Epidermal melanocyte (primary cell): Measurements from ENCODE around the gene AGBL1.

Experiments
- DNase-seq: peaks from one replicate; pipeline ENCODE4 v3.0.0; 2011; ENCODE audit warnings: low spot score; ENCODE audit not compliant: insufficient read length

Gene AGBL1

GRCh38 chr15:86079508-86080266, at the start of gene AGBL1:
Gene AGBL1, plus strand, starts transcription at chr15:86079871.
- DNase-seq = no peak

DNA sequence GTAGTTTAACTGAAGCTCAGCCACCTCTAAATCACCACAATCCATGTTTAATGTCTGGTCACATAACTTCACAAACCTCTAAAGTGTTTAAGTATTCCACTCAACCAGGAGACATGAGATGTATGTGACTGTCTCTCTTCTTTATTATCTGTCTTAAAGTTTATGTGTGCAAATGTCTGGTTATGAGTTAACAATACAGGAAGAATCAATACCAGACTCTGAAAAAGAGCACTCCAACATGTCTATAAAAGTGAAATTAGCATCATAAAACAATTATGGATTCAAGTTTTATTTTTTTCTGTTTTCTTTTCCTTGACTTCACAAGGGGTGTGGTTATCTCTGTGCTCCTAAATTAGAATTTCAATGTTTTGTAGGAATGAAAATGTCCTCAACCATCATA, 44.8 kb upstream of the AGBL1 start:
- no peak for DNase-seq

GRCh38 chr15:86036243-86036642, 43.4 kb upstream of the AGBL1 start:
- DNase-seq = no peak

DNA sequence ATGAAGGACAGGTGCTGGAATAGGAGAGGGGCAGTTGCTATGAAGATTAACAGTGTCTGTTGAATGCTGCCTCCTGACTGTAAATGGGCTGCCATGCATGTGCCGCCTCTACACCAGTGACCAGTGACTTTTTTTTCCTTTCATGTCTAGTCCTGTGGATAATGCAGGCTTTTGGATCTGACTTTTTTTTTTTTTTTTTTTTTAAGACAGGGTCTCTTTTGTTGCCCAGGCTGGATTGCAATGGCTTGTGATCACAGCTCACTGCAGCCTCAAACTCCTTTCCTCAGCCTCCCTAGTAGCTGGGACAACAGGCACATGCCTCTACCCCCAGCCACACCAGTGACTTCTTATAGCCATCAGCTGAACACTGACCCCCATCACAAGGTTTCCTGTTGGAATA, 41.2 kb upstream of the AGBL1 start:
- no peak for DNase-seq

DNA sequence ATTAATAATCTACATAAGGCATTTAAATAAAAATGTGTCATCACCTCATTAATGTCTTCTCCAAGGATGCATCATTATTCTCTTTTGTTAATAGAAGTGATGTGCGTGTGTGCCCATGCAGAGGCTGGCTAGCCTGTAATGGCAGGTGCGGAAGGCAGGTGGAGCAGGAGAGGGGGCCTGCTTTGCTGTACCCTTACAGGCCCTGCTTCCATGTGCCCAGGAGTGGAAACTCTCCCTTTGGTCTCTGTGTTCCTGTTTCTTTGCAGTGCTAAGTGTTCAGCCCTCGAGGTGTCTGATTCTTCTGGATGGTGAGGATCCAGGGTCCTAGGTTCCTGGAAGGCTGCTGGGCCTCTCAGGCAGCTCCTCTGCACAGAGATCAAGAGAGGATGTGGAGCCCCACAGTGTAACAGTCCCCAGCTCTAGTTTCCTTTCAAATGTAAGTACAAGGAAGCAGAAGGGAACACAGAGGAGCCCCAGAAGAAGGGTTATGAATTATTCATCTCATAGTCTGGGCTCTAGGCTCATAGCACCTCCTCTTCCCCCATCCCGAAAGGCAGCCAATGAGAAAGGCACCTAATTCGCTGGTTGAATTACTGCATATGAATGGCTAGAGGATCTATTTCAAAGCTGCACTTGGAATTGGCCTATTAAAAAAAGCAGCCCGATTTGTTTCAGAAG, 39.2 kb upstream of the AGBL1 start:
- DNase-seq = no peak

DNA sequence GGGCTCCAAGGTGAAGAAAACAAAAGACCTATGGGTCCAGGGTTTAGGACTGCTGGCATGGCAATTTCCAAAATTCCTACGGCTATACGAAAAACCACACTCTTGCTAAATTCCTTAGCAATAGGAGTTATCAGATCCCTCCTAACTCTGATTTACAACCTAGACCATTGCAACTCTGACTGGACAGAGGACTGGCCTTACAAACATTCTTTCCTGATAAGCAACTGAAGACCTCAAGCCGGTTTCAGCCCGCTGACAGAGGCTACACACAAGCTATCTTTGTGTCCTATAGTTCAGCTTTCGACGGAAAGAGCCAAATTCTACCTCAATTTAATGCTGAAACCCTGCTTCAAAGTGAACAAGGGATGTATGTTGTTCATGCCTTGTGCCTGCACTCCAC, 38.3 kb upstream of the AGBL1 start:
- no peak for DNase-seq

DNA sequence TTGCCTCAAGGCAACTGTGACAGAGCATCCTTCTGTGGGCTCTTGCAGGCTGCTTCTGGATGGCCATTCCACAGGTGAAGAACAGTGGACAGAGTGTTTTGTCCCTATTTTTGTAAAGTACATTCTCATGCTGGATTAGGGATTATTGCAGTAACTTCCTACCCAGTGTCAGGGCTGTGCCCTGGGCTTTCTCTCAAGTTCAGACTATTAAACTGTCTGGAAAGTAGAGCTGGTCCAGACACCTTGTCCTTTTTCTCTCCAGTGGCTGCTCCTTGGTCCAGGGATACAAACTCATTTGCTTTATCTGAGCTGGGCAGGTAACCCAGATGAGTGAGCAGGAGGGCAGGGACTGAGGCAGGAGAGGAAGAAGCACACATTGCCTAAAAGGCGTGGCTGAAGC, 37.4 kb upstream of the AGBL1 start:
- DNase-seq = no peak

DNA sequence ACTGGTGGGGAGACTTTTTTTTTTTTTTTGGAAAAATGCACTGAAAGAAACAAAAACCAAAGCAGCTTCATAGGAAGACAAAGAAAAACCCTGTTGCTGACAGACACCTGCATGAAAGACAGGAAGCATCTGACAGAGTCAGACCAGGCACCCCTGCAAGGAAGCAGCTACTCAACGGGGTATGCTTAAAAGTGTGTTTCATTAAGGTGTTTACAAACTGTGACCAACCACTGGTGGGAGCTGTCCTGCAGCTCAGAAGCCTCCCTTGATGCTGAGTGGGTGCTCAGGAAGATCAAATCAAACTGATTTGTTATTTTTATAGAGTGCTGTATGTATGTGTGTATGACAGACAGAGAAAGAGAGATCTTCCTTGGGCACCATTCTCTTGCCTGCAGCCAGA, 34.7 kb upstream of the AGBL1 start:
- DNase-seq = no peak

GRCh38 chr15:86054338-86054737, 25.3 kb upstream of the AGBL1 start:
- DNase-seq = no peak

- no peak for DNase-seq
Measured at GRCh38 chr15:86055688-86056087, 24.0 kb upstream of the AGBL1 start.

- no peak for DNase-seq
Measured at GRCh38 chr15:86059851-86060250, 19.8 kb upstream of the AGBL1 start.

DNA sequence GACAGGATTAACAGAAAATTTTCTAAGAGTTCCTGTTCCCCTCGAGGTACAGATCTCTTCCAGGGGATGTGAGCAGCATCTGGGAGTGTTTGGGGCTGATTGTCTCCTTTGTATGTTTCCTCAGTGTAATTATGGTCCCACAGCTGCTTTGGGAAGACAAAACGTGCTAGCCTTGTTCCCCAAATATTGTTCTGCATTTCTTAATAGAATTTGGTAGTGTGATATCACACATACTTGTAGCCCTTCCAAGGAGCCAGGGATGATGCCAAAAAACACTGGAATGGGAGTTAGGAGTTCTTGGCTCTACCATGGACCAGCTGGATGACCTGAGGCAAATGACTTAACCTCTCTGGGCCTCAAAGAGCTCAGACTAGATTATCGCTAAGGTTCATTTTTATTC, 19.0 kb upstream of the AGBL1 start:
- DNase-seq = no peak

- no peak for DNase-seq
Measured at GRCh38 chr15:86061581-86061980, 18.1 kb upstream of the AGBL1 start.

DNA sequence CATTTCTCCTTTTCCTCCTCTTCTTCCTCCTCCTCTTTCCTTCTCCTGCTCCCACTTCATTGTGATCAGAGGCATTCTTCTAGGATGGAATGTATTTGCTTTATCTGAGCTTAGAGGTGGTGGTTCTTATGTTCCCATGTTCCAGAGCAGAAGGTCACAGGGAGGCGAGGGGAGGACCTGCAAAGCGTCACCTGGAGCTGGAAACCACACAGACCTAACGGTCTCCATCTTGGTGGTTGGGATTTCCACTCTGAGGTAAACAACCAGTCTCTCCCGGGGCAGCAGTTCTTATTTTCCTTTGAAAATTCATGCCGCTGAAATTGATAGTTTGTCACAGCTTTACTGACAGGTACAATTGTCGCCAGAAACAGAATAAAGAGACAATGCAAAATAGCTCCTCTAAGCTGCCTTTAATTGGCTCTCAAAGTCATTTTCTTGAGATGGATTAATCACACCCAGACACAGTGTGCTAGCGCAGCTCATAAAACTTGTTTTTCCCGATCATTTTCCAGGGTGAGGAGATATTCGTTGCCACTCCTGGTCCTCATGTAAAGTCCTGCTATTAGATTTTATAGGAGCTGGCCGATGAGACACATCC, 16.9 kb upstream of the AGBL1 start:
- DNase-seq = no peak

DNA sequence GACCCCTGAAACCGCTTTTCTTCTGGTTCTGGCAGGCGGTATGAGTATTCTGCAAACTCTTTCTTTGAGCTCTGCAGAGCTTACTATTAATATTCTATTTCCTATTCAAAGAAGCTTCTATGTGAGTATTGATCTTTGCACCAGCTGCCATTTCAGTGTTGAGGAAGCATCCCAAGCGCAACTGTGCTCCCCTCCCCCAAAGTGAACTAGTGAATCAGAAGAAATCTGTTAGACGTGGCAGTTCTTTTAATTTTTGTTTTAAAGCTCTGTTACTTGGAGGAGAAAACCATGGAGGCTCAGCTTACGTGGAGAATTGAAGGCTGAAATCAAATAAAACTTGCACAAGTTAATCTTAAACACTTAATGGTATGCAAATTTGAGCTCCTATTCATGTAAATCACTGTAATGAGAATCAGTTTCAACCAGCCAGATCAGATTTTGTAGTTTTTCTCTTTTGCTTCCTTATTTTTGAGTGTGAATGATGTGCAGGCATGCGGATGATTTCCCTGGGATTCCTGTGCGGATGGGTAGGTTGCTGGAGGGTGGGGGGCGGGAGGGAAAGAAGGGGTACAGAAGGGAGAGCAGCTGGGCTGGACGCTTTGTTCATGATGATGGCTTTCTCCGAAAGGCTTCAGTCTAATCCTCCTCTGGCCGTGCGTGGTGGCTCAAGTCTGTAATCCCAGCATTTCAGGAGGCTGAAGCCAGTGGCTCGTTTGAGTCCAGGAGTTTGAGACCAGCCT, 16.1 kb upstream of the AGBL1 start:
- no peak for DNase-seq

GRCh38 chr15:86064326-86064725, 15.3 kb upstream of the AGBL1 start:
- DNase-seq = no peak

DNA sequence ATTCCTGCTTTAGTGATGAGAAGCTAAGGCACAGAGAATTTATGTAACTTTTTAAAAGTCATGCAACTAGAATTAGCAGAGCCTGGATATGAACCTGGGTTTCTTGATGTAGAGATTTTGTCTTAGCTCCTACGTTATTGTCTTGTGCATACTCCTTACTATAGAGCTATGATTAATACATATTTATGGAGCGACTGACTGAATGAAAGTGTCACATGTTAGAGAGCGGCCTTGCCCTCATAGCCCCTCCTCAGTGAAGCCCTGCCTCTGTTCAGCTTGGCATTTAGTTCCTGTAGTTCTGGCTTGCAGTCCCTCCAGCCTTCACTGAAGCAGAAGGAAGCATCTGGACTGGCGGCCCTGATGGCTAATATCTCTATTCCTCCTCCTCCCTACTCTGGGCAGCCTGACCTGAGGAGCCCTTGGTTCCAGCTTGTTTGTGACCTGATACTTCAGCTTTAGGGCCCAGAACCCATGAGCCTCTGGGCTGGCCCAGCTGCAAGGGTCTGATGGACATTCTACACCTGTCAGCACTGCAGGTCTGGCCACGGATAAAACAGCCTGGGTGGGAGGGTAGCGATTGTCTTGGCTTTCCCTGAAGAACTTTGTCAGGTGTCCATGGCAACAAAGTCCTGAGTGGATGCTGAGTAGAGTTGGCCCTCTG, 13.4 kb upstream of the AGBL1 start:
- no peak for DNase-seq

- DNase-seq = no peak
Measured at GRCh38 chr15:86073281-86073680, 6.4 kb upstream of the AGBL1 start.

DNA sequence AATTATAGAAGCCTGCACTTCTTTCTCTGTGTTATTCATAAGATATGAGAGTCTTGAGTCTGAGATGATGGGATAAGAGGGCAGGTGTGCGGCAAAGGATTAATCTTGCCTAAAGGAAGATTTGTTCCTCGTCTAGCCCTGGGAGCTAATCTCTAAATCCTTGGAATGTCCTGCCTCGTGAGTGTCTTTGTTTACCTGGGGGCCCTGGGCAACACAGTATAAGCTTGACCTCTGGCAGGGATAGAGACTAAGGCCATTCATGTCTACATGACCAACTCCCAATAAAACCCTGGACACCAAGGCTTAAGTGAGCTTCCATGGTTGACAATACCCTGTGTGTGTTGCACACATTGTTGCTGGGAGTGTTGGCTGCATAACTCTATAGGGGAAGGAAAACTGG, 3.2 kb upstream of the AGBL1 start:
- DNase-seq = no peak

- no peak for DNase-seq
Measured at GRCh38 chr15:86077070-86077469, 2.6 kb upstream of the AGBL1 start.

GRCh38 chr15:86080302-86080701, 631 bp downstream of the AGBL1 start:
- no peak for DNase-seq
